C4-2B (cell line): ENCODE results near the gene TLR1.

ENCODE experiments used
- CTCF ChIP-seq: fragments of 450-650 bp; conservative IDR thresholded peaks from 2 replicates; pipeline ENCODE4 v1.5.1; 2017; ENCODE audit warnings: mild to moderate bottlenecking
- ZFX ChIP-seq: fragments of 450-650 bp; IDR thresholded peaks from 2 replicates; pipeline ENCODE4 v1.6.1; 2017

DNA sequence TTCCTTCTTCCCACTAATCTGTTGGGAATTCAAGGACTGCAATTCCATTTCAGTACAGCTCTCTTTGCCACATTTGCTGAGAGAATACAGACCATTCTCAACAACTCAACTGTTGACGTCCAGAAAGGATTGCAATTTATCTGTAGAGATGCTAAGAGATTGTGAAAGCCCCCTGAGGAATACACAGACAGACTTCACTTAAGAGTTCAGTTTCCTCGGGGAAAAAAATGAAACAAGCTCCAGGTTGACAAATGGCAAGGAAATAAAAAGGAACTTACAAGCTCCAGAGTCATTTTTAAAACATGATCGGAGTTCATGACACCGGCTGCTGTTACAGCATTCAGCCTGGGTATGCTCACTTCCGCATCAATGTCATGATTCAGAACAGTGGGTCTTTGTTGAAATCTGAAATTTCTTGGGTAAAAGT lies 35.6 kb downstream of the TLR1 start:
- no peak for TF ChIP-seq CTCF
- no peak for TF ChIP-seq ZFX
